Endothelial cell of umbilical vein (primary cell): ENCODE results near the gene AP3M1. TPM values are rescaled to one million over a fixed set of nuclear protein-coding genes. Genes with fewer than 3 reads are reported as not detected.

Experiments used
- BruUV-seq: library from RNA; stranded (reverse); fragments of 400-500 nt; replicated peaks from 2 replicates; lab custom pipeline; 2021; lab: Mats Ljungman, UMichigan
- CTCF ChIA-PET: fragments of 300-600, 350-600 bp; sonication (Branson Sonifier 250); formaldehyde crosslinking; loops from one replicate; lab custom pipeline; 2021; ENCODE audit warnings: antibody characterized with exemption, inconsistent platforms; lab: Charles Lee
- POLR2A ChIA-PET: fragments of 300-600, 350-600 bp; sonication (Branson Sonifier 250); formaldehyde crosslinking; loops from one replicate; lab custom pipeline; 2021; ENCODE audit warnings: antibody characterized with exemption, inconsistent platforms; lab: Charles Lee
- DNase-seq: peaks from one replicate; pipeline ENCODE4 v3.0.0-alpha.2; 2011; ENCODE audit warnings: low read depth, low spot score
- FAIRE-seq: peaks from 2 replicates; lab custom pipeline; 2011; peaks lifted over from hg19 to GRCh38; lab: Jason Lieb, UNC
- H2AFZ ChIP-seq: 2 replicates; pipeline ENCODE4 v1.6.0; 2012; ENCODE audit warnings: low read depth, low read length, control low read depth, inconsistent platforms
- H3K27ac ChIP-seq: 2 replicates; pipeline ENCODE4 v1.5.1; 2011; ENCODE audit warnings: low read depth, mild to moderate bottlenecking, control low read depth, low read length, moderate library complexity; ENCODE audit not compliant: insufficient read depth
- H3K27me3 ChIP-seq, 2 experiments: 2 replicates each; pipeline versions ENCODE4 v1.6.0 to v1.6.1; 2011; ENCODE audit warnings: low read length in 2 of 2, mixed read lengths in 1 of 2; ENCODE audit not compliant: control insufficient read depth in 2 of 2, insufficient read depth in 2 of 2
- H3K36me3 ChIP-seq, 2 experiments: 2 replicates in 1 of 2; 3 replicates in 1 of 2; pipeline ENCODE4 v1.5.1; 2011; ENCODE audit warnings: low read length in 2 of 2, mild to moderate bottlenecking in 1 of 2, moderate library complexity in 1 of 2; ENCODE audit not compliant: control insufficient read depth in 2 of 2, insufficient read depth in 2 of 2; ENCODE audit errors: extremely low read depth in 1 of 2
- H3K4me1 ChIP-seq: 3 replicates; pipeline ENCODE4 v1.5.1; 2011; ENCODE audit warnings: mild to moderate bottlenecking, low read length; ENCODE audit not compliant: control insufficient read depth, insufficient read depth; ENCODE audit errors: extremely low read depth
- H3K4me2 ChIP-seq: 2 replicates; pipeline ENCODE4 v1.6.1; 2011; ENCODE audit warnings: low read length, control low read depth, mixed read lengths; ENCODE audit not compliant: insufficient read depth
- H3K4me3 ChIP-seq, 3 experiments: fragments of 200-600 bp in 1 of 3; sonication (generic), shearing (Covaris generic) in 1 of 3; replicated peaks in 1 of 3; 2 replicates each; pipeline ENCODE4 v1.5.1; 2011 to 2016; ENCODE audit warnings: control low read depth in 3 of 3, low read length in 3 of 3, mild to moderate bottlenecking in 2 of 3, inconsistent platforms in 1 of 3, low read depth in 1 of 3, moderate library complexity in 1 of 3; ENCODE audit not compliant: insufficient read depth in 1 of 3
- H3K79me2 ChIP-seq: 2 replicates; pipeline ENCODE4 v1.6.0; 2012; ENCODE audit warnings: low read length, inconsistent platforms; ENCODE audit not compliant: control insufficient read depth, insufficient read depth
- H3K9ac ChIP-seq: replicated peaks from 2 replicates; pipeline ENCODE3; 2011; ENCODE audit warnings: low read length, control low read depth; ENCODE audit not compliant: insufficient read depth; ENCODE audit errors: extremely low read depth
- H3K9me1 ChIP-seq: replicated peaks from 3 replicates; pipeline ENCODE4 v1.6.0; 2011; ENCODE audit warnings: mild to moderate bottlenecking, low read length; ENCODE audit not compliant: control insufficient read depth, insufficient read depth; ENCODE audit errors: extremely low read depth
- H3K9me3 ChIP-seq: replicated peaks from 2 replicates; pipeline ENCODE4 v1.5.1; 2012; ENCODE audit warnings: low read length, inconsistent platforms; ENCODE audit not compliant: control insufficient read depth, insufficient read depth
- H4K20me1 ChIP-seq: replicated peaks from 2 replicates; pipeline ENCODE3; 2011; ENCODE audit warnings: mild to moderate bottlenecking, low read length; ENCODE audit not compliant: control insufficient read depth, insufficient read depth; ENCODE audit errors: extremely low read depth
- EZH2 ChIP-seq: IDR thresholded peaks from 2 replicates; pipeline ENCODE4 v1.6.1; 2012; ENCODE audit warnings: borderline replicate concordance, low read depth, mild to moderate bottlenecking, moderate library complexity, low read length, inconsistent platforms; ENCODE audit not compliant: severe bottlenecking
- FOS ChIP-seq: IDR thresholded peaks from 2 replicates; pipeline ENCODE4 v1.6.1; 2011; ENCODE audit warnings: mild to moderate bottlenecking, low read length, moderate library complexity, borderline replicate concordance; ENCODE audit not compliant: insufficient read depth
- GATA2 ChIP-seq: IDR thresholded peaks from 2 replicates; pipeline ENCODE4 v1.7.0; 2011; ENCODE audit warnings: low read depth, mild to moderate bottlenecking, moderate library complexity, mixed read lengths, low read length; ENCODE audit not compliant: insufficient read length, insufficient read depth
- JUN ChIP-seq: IDR thresholded peaks from 2 replicates; pipeline ENCODE4 v1.6.1; 2011; ENCODE audit warnings: borderline replicate concordance, low read depth; ENCODE audit not compliant: insufficient read length, insufficient read depth
- MYC ChIP-seq: IDR thresholded peaks from one replicate; pipeline ENCODE4 v1.6.1; 2011; ENCODE audit warnings: mild to moderate bottlenecking, low read depth, low read length
- POLR2A ChIP-seq: IDR thresholded peaks from 2 replicates; pipeline ENCODE4 v1.6.1; 2012; ENCODE audit warnings: low read depth, mild to moderate bottlenecking, control low read depth, low read length
- POLR2AphosphoS5 ChIP-seq: IDR thresholded peaks from 2 replicates; pipeline ENCODE4 v1.6.1; 2012; ENCODE audit warnings: low read depth, mild to moderate bottlenecking, control low read depth, low read length, moderate library complexity; ENCODE audit not compliant: insufficient read depth
- dilution Hi-C: fragments of 300-500 bp; cut with MboI; formaldehyde crosslinking; loops from one replicate; pipeline ENCODE4 v1.15.0; 2019; ENCODE audit warnings: low sequenced_read_pairs; ENCODE audit not compliant: extremely low pct_ligation_motif_present
- intact Hi-C: fragments of 100-400 bp; cut with micrococcal nuclease; formaldehyde crosslinking; loops from one replicate; pipeline ENCODE4 v1.10.0; 2022
- polyA plus RNA-seq, 4 experiments: library from polyadenylated mRNA; depleted of rRNA in 3 of 4; stranded (reverse) in 3 of 4; unstranded in 1 of 4; fragments of >200 nt; gene quantifications; 2 replicates each; pipeline versions ENCODE4 v1.2.1 to v1.2.3, GENCODE V29; 2011 to 2012; ENCODE audit warnings: missing spikeins in 1 of 4
- total RNA-seq: library from RNA; stranded (reverse); gene quantifications from 2 replicates; pipeline ENCODE4 v1.2.3, GENCODE V29; 2021
- TF ChIP-seq, protein P1 (sequence below): IDR thresholded peaks from 2 replicates; pipeline ENCODE4 v1.6.1; 2011; ENCODE audit not compliant: insufficient read depth, insufficient read length
- TF ChIP-seq, protein P2 (sequence below), 2 donors: IDR thresholded peaks; 1 replicate in 1 of 2; 2 replicates in 1 of 2; pipeline ENCODE4 v1.5.1; 2011; ENCODE audit warnings: low read length in 2 of 2, mild to moderate bottlenecking in 2 of 2, moderate library complexity in 2 of 2, control low read depth in 1 of 2, inconsistent platforms in 1 of 2, low read depth in 1 of 2; ENCODE audit not compliant: insufficient read depth in 1 of 2; ENCODE audit errors: extremely low read depth in 1 of 2

Gene AP3M1
- total and polyA plus RNA-seq, 2 donors (not counting 3 experiments of a cell fraction or from before 2014, with no cell fraction given), result 34.0 to 58.8 TPM

GRCh38 chr10:74084955-74085354 is 65.7 kb downstream of the AP3M1 start:
- peaks cover 33% of the 10 kb centered on the region for H3K79me2 ChIP-seq
- intact Hi-C loops, result no loop called here
- CTCF ChIA-PET, result no interaction called here

More at GRCh38 chr10:74084955-74085354, 65.7 kb downstream of the AP3M1 start:
- Histone ChIP-seq H3K9me3 (no peaks in the 10 kb centered on the region), H3K9ac (no peak overlapping the region), H3K4me3 (no peak overlapping the region), H3K9me1 (no peaks in the 10 kb centered on the region), H4K20me1 (no peaks in the 10 kb centered on the region), H3K36me3 (peaks cover 10 to 36% of the 10 kb centered on the region in 2 experiments), H3K27me3 (no peaks in the 10 kb centered on the region), H3K4me2 (no peak overlapping the region), H2AFZ (no peak overlapping the region), H3K4me1 (peaks cover 14% of the 10 kb centered on the region), H3K27ac (no peak overlapping the region)
- no TSS peak for BruUV-seq
- no peak for FAIRE-seq
- POLR2A ChIA-PET, result no interaction called here
- no peak for TF ChIP-seq EZH2
- no peak for TF ChIP-seq POLR2AphosphoS5
- TF ChIP-seq JUN, result no peak
- no peak for TF ChIP-seq GATA2
- TF ChIP-seq POLR2A, result no peak
- TF ChIP-seq, protein P1, sequence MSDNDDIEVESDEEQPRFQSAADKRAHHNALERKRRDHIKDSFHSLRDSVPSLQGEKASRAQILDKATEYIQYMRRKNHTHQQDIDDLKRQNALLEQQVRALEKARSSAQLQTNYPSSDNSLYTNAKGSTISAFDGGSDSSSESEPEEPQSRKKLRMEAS, result no peak
- TF ChIP-seq MYC, result no peak
- TF ChIP-seq FOS, result no peak
- TF ChIP-seq, protein P2, sequence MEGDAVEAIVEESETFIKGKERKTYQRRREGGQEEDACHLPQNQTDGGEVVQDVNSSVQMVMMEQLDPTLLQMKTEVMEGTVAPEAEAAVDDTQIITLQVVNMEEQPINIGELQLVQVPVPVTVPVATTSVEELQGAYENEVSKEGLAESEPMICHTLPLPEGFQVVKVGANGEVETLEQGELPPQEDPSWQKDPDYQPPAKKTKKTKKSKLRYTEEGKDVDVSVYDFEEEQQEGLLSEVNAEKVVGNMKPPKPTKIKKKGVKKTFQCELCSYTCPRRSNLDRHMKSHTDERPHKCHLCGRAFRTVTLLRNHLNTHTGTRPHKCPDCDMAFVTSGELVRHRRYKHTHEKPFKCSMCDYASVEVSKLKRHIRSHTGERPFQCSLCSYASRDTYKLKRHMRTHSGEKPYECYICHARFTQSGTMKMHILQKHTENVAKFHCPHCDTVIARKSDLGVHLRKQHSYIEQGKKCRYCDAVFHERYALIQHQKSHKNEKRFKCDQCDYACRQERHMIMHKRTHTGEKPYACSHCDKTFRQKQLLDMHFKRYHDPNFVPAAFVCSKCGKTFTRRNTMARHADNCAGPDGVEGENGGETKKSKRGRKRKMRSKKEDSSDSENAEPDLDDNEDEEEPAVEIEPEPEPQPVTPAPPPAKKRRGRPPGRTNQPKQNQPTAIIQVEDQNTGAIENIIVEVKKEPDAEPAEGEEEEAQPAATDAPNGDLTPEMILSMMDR (IDR thresholded peaks at IDR 0.05; ENCODE audit: extremely low read depth in 1 of 2, insufficient read depth in 1 of 2, low read depth in 1 of 2, low read length in 2 of 2), result no peak
- no peak for DNase-seq
- dilution Hi-C loops, result no loop called here
